HepG2 (cell line): ENCODE measurements around the gene DAAM1. TPM values are rescaled to one million over a fixed set of nuclear protein-coding genes. Genes with fewer than 3 reads are reported as not detected.

Source experiments
- ATAC-seq: fragments of 200-7000 bp; cut with Tn5 transposase; 3 replicates; pipeline ENCODE4 v1.9.1; 2020; ENCODE audit warnings: mild to moderate bottlenecking, moderate library complexity
- BruUV-seq: library from RNA; stranded (reverse); fragments of 400-500 nt; replicated peaks from 2 replicates; lab custom pipeline; 2021; lab: Mats Ljungman, UMichigan
- CTCF ChIA-PET: fragments of 300-600 bp; formaldehyde crosslinking; extraction: SDS; loops from one replicate; lab custom pipeline; 2021; ENCODE audit warnings: low total read pairs, inconsistent platforms, low intra/inter-chr PET ratio; lab: Yijun Ruan, JAX
- POLR2A ChIA-PET: fragments of 350-600 bp; sonication (Branson Sonifier 250); formaldehyde crosslinking; loops from one replicate; lab custom pipeline; 2020; ENCODE audit warnings: antibody characterized with exemption, inconsistent platforms; lab: Yijun Ruan, JAX
- DNase-seq: peaks from one replicate; pipeline ENCODE4 v3.0.0-alpha.2; 2015; ENCODE audit warnings: low spot score
- FAIRE-seq: peaks from 3 replicates; lab custom pipeline; 2011; peaks lifted over from hg19 to GRCh38; lab: Jason Lieb, UNC
- H2AFZ ChIP-seq: one replicate; pipeline ENCODE4 v1.6.1; 2011; ENCODE audit warnings: low read length, inconsistent platforms
- H3K27ac ChIP-seq: fragments of 300-600 bp; 3 replicates; pipeline ENCODE4 v1.8.0; 2011; ENCODE audit warnings: mixed run types, mild to moderate bottlenecking, mixed read lengths, low read length, inconsistent platforms; ENCODE audit not compliant: insufficient read depth; ENCODE audit errors: extremely low read length
- H3K27me3 ChIP-seq, 2 experiments: fragments of 200-600 bp in 1 of 2; 2 replicates in 1 of 2; 3 replicates in 1 of 2; pipeline versions ENCODE4 v1.6.0 to v1.8.0; 2011; ENCODE audit warnings: low read length in 2 of 2, mild to moderate bottlenecking in 2 of 2, moderate library complexity in 2 of 2, inconsistent platforms in 1 of 2; ENCODE audit not compliant: insufficient read depth in 2 of 2, control insufficient read depth in 1 of 2
- H3K36me3 ChIP-seq, 2 experiments: fragments of 200-600 bp in 1 of 2; replicated peaks in 1 of 2; 2 replicates in 1 of 2; 3 replicates in 1 of 2; pipeline versions ENCODE4 v1.5.1 to v1.8.0; 2011; ENCODE audit warnings: low read length in 2 of 2, inconsistent platforms in 1 of 2; ENCODE audit not compliant: insufficient read depth in 2 of 2, control insufficient read depth in 1 of 2
- H3K4me1 ChIP-seq: 2 replicates; pipeline ENCODE4 v1.5.1; 2012; ENCODE audit warnings: low read length, inconsistent platforms; ENCODE audit not compliant: insufficient read depth
- H3K4me2 ChIP-seq: 2 replicates; pipeline ENCODE4 v1.6.0; 2011; ENCODE audit warnings: low read depth, low read length, inconsistent platforms
- H3K4me3 ChIP-seq, 3 experiments: fragments of 200-600 bp in 1 of 3; sonication (generic), shearing (Covaris generic) in 1 of 3; replicated peaks in 1 of 3; 2 replicates each; pipeline ENCODE4 v1.5.1; 2011 to 2016; ENCODE audit warnings: low read length in 3 of 3, inconsistent platforms in 2 of 3, low read depth in 2 of 3, mild to moderate bottlenecking in 2 of 3, control low read depth in 1 of 3, mixed read lengths in 1 of 3; ENCODE audit not compliant: insufficient read depth in 1 of 3
- H3K79me2 ChIP-seq: one replicate; pipeline ENCODE4 v1.6.1; 2011; ENCODE audit warnings: low read length, inconsistent platforms; ENCODE audit not compliant: insufficient read depth
- H3K9ac ChIP-seq: 2 replicates; pipeline ENCODE4 v1.6.0; 2011; ENCODE audit warnings: mild to moderate bottlenecking, low read depth, low read length, inconsistent platforms; ENCODE audit not compliant: insufficient read depth
- H3K9me3 ChIP-seq: 2 replicates; pipeline ENCODE4 v1.5.1; 2012; ENCODE audit warnings: mild to moderate bottlenecking, low read length
- H4K20me1 ChIP-seq: 2 replicates; pipeline ENCODE4 v1.6.0; 2011; ENCODE audit warnings: inconsistent platforms, mild to moderate bottlenecking, low read length, moderate library complexity; ENCODE audit not compliant: insufficient read depth
- ADNP ChIP-seq: sonication (generic); formaldehyde crosslinking; IDR thresholded peaks from 2 replicates; pipeline ENCODE4 v1.4.0; 2020; ENCODE audit warnings: missing genetic modification reagents
- HNRNPUL1 ChIP-seq: fragments of 200-400 bp; formaldehyde crosslinking; IDR thresholded peaks from 2 replicates; pipeline ENCODE4 v1.6.1; 2017; ENCODE audit warnings: low read depth, mild to moderate bottlenecking, low read length, moderate library complexity
- NBN ChIP-seq: fragments of 450-650 bp; conservative IDR thresholded peaks from 2 replicates; pipeline ENCODE4 v1.6.1; 2017
- NRL ChIP-seq: sonication (generic); formaldehyde crosslinking; IDR thresholded peaks from 2 replicates; pipeline ENCODE4 v1.5.0; 2020; ENCODE audit warnings: missing genetic modification reagents, mild to moderate bottlenecking, moderate library complexity, borderline replicate concordance
- PAWR ChIP-seq: sonication (generic); formaldehyde crosslinking; IDR thresholded peaks from 2 replicates; pipeline ENCODE4 v1.4.0; 2020; ENCODE audit warnings: missing genetic modification reagents, mild to moderate bottlenecking, borderline replicate concordance
- RBAK ChIP-seq: sonication (generic); formaldehyde crosslinking; IDR thresholded peaks from 2 replicates; pipeline ENCODE4 v1.5.1; 2020; ENCODE audit warnings: mild to moderate bottlenecking, missing genetic modification reagents
- TEAD2 ChIP-seq: sonication (generic); formaldehyde crosslinking; IDR thresholded peaks from 2 replicates; pipeline ENCODE4 v1.9.0; 2021; ENCODE audit warnings: missing genetic modification reagents
- ZFYVE20 ChIP-seq: sonication (generic); formaldehyde crosslinking; IDR thresholded peaks from 2 replicates; pipeline ENCODE4 v1.8.0; 2023; ENCODE audit warnings: low read depth, mild to moderate bottlenecking, moderate library complexity, missing genetic modification reagents, borderline replicate concordance
- ZNF296 ChIP-seq: sonication (generic); formaldehyde crosslinking; conservative IDR thresholded peaks from 2 replicates; pipeline ENCODE4 v1.5.0; 2020; ENCODE audit warnings: mild to moderate bottlenecking, missing genetic modification reagents
- ZNF333 ChIP-seq: sonication (generic); formaldehyde crosslinking; IDR thresholded peaks from 2 replicates; pipeline ENCODE4 v1.4.0; 2020; ENCODE audit warnings: mild to moderate bottlenecking, missing genetic modification reagents, borderline replicate concordance
- ZNF354B ChIP-seq: sonication (generic); formaldehyde crosslinking; IDR thresholded peaks from 2 replicates; pipeline ENCODE4 v1.8.0; 2022; ENCODE audit warnings: mild to moderate bottlenecking, missing genetic modification reagents
- ZNF549 ChIP-seq: sonication (generic); formaldehyde crosslinking; IDR thresholded peaks from 2 replicates; pipeline ENCODE4 v1.5.0; 2020; ENCODE audit warnings: missing genetic modification reagents
- ZNF614 ChIP-seq: IDR thresholded peaks from 2 replicates; pipeline ENCODE4 v1.6.1; 2018; ENCODE audit warnings: missing biosample characterization, missing genetic modification reagents, inconsistent platforms, borderline replicate concordance
- ZNF652 ChIP-seq: IDR thresholded peaks from 2 replicates; pipeline ENCODE4 v1.6.1; 2016; ENCODE audit warnings: low read depth, borderline replicate concordance
- WGBS: methylation state at CpG from one replicate; pipeline ENCODE4 v1.1.6; 2017; ENCODE audit warnings: low lambda C conversion rate; 5-methylcytosine and 5-hydroxymethylcytosine counted together
- in situ Hi-C: cut with HindIII; loops from 2 replicates; pipeline ENCODE4 v1.10.0; 2017; ENCODE audit warnings: low pct_unique_long_range_greater_than_20kb; ENCODE audit not compliant: extremely low pct_ligation_motif_present
- intact Hi-C: fragments of 100-400 bp; cut with micrococcal nuclease; formaldehyde crosslinking; loops from one replicate; pipeline ENCODE4 v1.10.0; 2022; ENCODE audit not compliant: unreplicated experiment
- polyA plus RNA-seq, 8 experiments: library from polyadenylated mRNA; depleted of rRNA in 3 of 8; stranded (reverse) in 7 of 8; unstranded in 1 of 8; fragments of >200 nt; fragmentation: Illumina TruSeq in 4 of 8; extraction: Trizol in 4 of 8; gene quantifications; 2 replicates each; pipeline versions ENCODE4 v1.2.1 to v1.2.3, GENCODE V29; 2011 to 2016; ENCODE audit warnings: low read depth in 4 of 8, missing spikeins in 1 of 8, mixed read lengths in 1 of 8; ENCODE audit not compliant: insufficient read depth in 1 of 8
- total RNA-seq, 5 experiments: library from RNA; depleted of rRNA; stranded (reverse); fragments of >200 nt; fragmentation: Illumina TruSeq; extraction: Trizol; gene quantifications; 2 replicates each; pipeline ENCODE4 v1.2.3, GENCODE V29; 2016; ENCODE audit warnings: low read depth in 1 of 5
- TF ChIP-seq, protein P1 (sequence below): sonication (generic); formaldehyde crosslinking; IDR thresholded peaks from 2 replicates; pipeline ENCODE4 v1.8.1; 2023; ENCODE audit warnings: mild to moderate bottlenecking, missing genetic modification reagents
- TF ChIP-seq, protein P2 (sequence below): sonication (generic); formaldehyde crosslinking; IDR thresholded peaks from 2 replicates; pipeline ENCODE4 v1.5.0; 2020; ENCODE audit warnings: mild to moderate bottlenecking, missing genetic modification reagents
- TF ChIP-seq, protein P3 (sequence below): sonication (generic); formaldehyde crosslinking; IDR thresholded peaks from 2 replicates; pipeline ENCODE4 v1.4.0; 2020; ENCODE audit warnings: missing genetic modification reagents, borderline replicate concordance
- TF ChIP-seq, protein P4 (sequence below): sonication (generic); formaldehyde crosslinking; IDR thresholded peaks from 2 replicates; pipeline ENCODE4 v1.8.1; 2023; ENCODE audit warnings: mild to moderate bottlenecking, moderate library complexity, missing genetic modification reagents

The DAAM1 gene
- total and polyA plus RNA-seq, 2 of the 13 experiments (the other 11 are each of a cell fraction or from before 2014, with no cell fraction given) = 10.9 to 24.5 TPM

DNA sequence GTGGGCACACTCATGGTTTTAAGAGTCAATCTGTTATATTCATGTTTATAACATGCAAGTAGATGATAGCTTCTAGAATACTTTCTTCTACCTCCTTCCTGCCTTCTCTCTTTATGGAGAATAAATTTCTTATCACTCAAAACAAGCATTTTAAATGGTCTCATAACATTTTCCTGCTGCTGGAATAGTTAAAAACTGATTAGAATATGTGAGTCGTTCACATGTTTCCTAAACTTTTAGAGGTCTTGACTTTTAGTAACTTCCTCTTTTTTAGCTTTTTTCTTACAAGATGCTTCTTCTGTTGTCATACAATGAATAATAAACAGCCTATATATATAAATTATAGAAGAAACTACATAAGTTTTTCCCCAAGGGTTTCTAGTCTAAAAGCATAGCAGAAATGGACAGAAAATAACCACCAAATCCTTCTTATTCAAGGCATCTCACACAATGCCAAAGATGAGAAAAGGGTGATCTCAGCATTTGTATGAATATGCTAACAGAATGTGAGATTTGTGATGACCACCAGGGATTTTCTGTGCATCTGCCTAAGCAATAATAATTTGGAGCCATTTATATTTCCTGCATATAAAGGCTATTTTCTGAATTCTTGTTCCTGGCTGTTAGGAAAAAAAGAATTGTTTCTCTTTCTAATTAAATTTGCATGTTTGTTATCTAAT is 127.8 kb downstream of the DAAM1 start:
- no peak for FAIRE-seq
- CTCF ChIA-PET = no interaction called here
- WGBS = 83% methylated on average over 1 of the region's 1 CpG
- TF ChIP-seq NRL (no peak), ADNP (CRISPR knock-in tag) (no peak), HNRNPUL1 (no peak), ZNF614 (CRISPR knock-in tag) (no peak), NBN (no peak), ZNF354B (CRISPR knock-in tag) (no peak), PAWR (CRISPR knock-in tag) (no peak), ZFYVE20 (CRISPR knock-in tag) (no peak), RBAK (CRISPR knock-in tag) (no peak), ZNF296 (CRISPR knock-in tag) (no peak), ZNF549 (CRISPR knock-in tag) (no peak), ZNF652 (CRISPR knock-in tag) (no peak), TEAD2 (CRISPR knock-in tag) (no peak), ZNF333 (no peak)
- TF ChIP-seq, protein P1, sequence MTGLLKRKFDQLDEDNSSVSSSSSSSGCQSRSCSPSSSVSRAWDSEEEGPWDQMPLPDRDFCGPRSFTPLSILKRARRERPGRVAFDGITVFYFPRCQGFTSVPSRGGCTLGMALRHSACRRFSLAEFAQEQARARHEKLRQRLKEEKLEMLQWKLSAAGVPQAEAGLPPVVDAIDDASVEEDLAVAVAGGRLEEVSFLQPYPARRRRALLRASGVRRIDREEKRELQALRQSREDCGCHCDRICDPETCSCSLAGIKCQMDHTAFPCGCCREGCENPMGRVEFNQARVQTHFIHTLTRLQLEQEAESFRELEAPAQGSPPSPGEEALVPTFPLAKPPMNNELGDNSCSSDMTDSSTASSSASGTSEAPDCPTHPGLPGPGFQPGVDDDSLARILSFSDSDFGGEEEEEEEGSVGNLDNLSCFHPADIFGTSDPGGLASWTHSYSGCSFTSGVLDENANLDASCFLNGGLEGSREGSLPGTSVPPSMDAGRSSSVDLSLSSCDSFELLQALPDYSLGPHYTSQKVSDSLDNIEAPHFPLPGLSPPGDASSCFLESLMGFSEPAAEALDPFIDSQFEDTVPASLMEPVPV = no peak
- TF ChIP-seq, protein P2, sequence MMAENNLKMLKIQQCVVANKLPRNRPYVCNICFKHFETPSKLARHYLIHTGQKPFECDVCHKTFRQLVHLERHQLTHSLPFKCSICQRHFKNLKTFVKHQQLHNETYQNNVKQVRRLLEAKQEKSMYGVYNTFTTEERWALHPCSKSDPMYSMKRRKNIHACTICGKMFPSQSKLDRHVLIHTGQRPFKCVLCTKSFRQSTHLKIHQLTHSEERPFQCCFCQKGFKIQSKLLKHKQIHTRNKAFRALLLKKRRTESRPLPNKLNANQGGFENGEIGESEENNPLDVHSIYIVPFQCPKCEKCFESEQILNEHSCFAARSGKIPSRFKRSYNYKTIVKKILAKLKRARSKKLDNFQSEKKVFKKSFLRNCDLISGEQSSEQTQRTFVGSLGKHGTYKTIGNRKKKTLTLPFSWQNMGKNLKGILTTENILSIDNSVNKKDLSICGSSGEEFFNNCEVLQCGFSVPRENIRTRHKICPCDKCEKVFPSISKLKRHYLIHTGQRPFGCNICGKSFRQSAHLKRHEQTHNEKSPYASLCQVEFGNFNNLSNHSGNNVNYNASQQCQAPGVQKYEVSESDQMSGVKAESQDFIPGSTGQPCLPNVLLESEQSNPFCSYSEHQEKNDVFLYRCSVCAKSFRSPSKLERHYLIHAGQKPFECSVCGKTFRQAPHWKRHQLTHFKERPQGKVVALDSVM = no peak
- TF ChIP-seq, protein P3, sequence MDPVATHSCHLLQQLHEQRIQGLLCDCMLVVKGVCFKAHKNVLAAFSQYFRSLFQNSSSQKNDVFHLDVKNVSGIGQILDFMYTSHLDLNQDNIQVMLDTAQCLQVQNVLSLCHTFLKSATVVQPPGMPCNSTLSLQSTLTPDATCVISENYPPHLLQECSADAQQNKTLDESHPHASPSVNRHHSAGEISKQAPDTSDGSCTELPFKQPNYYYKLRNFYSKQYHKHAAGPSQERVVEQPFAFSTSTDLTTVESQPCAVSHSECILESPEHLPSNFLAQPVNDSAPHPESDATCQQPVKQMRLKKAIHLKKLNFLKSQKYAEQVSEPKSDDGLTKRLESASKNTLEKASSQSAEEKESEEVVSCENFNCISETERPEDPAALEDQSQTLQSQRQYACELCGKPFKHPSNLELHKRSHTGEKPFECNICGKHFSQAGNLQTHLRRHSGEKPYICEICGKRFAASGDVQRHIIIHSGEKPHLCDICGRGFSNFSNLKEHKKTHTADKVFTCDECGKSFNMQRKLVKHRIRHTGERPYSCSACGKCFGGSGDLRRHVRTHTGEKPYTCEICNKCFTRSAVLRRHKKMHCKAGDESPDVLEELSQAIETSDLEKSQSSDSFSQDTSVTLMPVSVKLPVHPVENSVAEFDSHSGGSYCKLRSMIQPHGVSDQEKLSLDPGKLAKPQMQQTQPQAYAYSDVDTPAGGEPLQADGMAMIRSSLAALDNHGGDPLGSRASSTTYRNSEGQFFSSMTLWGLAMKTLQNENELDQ (CRISPR knock-in tag) = no peak
- TF ChIP-seq, protein P4, sequence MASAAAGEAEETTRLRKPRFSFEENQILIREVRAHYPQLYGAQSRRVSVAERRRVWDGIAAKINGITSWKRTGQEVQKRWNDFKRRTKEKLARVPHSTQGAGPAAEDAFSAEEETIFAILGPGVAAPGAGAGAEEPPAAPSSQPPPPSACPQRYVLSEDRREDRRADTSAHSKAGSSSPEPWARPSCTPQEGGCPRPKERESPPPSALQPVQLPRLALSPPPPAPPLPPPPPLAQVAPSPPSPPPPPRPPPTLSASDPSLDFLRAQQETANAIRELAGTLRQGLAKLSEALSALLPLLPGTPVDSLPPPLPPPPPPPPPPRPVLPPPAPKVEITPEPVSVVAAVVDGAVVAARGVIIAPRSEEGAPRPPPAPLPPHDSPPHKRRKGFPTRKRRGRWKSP (CRISPR knock-in tag) = no peak

More for the DNA sequence above, 127.8 kb downstream of the DAAM1 start:
- Histone ChIP-seq H3K4me3 (no peak overlapping the region), H4K20me1 (no peaks in the 10 kb centered on the region), H3K79me2 (no peaks in the 10 kb centered on the region), H2AFZ (no peak overlapping the region), H3K27me3 (no peaks in the 10 kb centered on the region), H3K4me1 (peaks cover 78% of the 10 kb centered on the region), H3K27ac (peak overlapping the region; percentile 78), H3K4me2 (no peak overlapping the region), H3K9me3 (no peaks in the 10 kb centered on the region), H3K9ac (no peak overlapping the region), H3K36me3 (0 out of 5 replicates have a peak, but pooled peaks cover 0 to 3% of the 10 kb centered on the region in 2 experiments)
- DNase-seq (no peak), ATAC-seq (no peak)
- intact Hi-C loops (loop anchor here (5.0 kb wide), 2 partner anchors 54 to 129 kb away; partner anchors contain the start of gene DAAM1), in situ Hi-C loops (no loop called here)
- POLR2A ChIA-PET = no interaction called here
- no TSS peak for BruUV-seq
